K562 (cell line): ENCODE measurements around the gene KRT39.

Experiments
- GTF2E2 ChIP-seq: fragments of 200-800 bp; sonication (Bioruptor generic); IDR thresholded peaks from 2 replicates; pipeline ENCODE4 v1.6.1; 2016; ENCODE audit warnings: missing genetic modification characterization, missing compliant biosample characterization
- JUND ChIP-seq, 2 experiments: IDR thresholded peaks; 2 replicates in 1 of 2; 3 replicates in 1 of 2; pipeline ENCODE4 v1.6.1; 2011; ENCODE audit warnings: borderline replicate concordance in 2 of 2, low read depth in 2 of 2, low read length in 2 of 2, improper control_type of control experiment in 1 of 2, missing biosample characterization in 1 of 2, missing genetic modification characterization in 1 of 2, missing genetic modification reagents in 1 of 2
- TF ChIP-seq, protein P1 (sequence below): sonication (generic); formaldehyde crosslinking; IDR thresholded peaks from 2 replicates; pipeline ENCODE4 v1.8.0; 2022; ENCODE audit warnings: mild to moderate bottlenecking, low read depth, missing genetic modification reagents
- TF ChIP-seq, protein P2 (sequence below), 2 experiments: fragments of 450-650 bp in 1 of 2; sonication (generic) in 1 of 2; formaldehyde crosslinking; conservative IDR thresholded peaks; 2 replicates each; pipeline versions ENCODE4 v1.4.0 to v1.8.1; 2020 to 2022; ENCODE audit warnings: mild to moderate bottlenecking in 1 of 2, missing genetic modification reagents in 1 of 2
- TF ChIP-seq, protein P3 (sequence below): sonication (generic); IDR thresholded peaks from 2 replicates; pipeline ENCODE4 v1.6.1; 2016
- TF ChIP-seq, protein P4 (sequence below), 3 experiments: IDR thresholded peaks in 2 of 3; conservative IDR thresholded peaks in 1 of 3; 2 replicates each; pipeline ENCODE4 v1.5.1; 2011 to 2012; ENCODE audit warnings: low read length in 3 of 3, mild to moderate bottlenecking in 3 of 3, control low read depth in 2 of 3, improper control_type of control experiment in 1 of 3, inconsistent platforms in 1 of 3, low read depth in 1 of 3, mixed read lengths in 1 of 3, moderate library complexity in 1 of 3; ENCODE audit not compliant: insufficient read depth in 2 of 3
- TF ChIP-seq, protein P5 (sequence below): fragments of 450-650 bp; IDR thresholded peaks from 2 replicates; pipeline ENCODE4 v1.6.1; 2016

DNA sequence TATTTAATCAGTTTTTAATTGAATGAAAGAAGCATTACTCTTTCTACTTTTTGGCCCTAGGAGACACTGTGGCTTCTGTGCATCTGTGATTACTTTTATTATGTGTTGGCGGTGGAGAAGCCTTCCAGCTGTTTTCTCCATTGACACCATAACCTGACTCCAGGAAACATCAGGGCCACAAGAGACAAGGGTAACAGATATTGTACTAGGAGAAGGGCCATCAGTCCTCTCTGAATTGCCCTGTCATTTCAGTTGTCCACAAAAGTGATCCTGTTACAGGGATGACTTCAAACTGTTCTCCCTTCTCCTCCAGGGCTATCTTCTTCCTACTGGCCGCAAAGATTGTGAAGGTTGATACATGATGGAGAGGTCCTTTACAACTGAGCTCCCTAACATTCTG lies 14.6 kb downstream of the KRT39 start:
- TF ChIP-seq, protein P1, sequence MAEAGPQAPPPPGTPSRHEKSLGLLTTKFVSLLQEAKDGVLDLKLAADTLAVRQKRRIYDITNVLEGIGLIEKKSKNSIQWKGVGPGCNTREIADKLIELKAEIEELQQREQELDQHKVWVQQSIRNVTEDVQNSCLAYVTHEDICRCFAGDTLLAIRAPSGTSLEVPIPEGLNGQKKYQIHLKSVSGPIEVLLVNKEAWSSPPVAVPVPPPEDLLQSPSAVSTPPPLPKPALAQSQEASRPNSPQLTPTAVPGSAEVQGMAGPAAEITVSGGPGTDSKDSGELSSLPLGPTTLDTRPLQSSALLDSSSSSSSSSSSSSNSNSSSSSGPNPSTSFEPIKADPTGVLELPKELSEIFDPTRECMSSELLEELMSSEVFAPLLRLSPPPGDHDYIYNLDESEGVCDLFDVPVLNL (CRISPR knock-in tag): no peak
- TF ChIP-seq, protein P2, sequence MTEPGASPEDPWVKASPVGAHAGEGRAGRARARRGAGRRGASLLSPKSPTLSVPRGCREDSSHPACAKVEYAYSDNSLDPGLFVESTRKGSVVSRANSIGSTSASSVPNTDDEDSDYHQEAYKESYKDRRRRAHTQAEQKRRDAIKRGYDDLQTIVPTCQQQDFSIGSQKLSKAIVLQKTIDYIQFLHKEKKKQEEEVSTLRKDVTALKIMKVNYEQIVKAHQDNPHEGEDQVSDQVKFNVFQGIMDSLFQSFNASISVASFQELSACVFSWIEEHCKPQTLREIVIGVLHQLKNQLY (CRISPR knock-in tag; conservative IDR thresholded peaks at IDR 0.05): no peak
- TF ChIP-seq, protein P3, sequence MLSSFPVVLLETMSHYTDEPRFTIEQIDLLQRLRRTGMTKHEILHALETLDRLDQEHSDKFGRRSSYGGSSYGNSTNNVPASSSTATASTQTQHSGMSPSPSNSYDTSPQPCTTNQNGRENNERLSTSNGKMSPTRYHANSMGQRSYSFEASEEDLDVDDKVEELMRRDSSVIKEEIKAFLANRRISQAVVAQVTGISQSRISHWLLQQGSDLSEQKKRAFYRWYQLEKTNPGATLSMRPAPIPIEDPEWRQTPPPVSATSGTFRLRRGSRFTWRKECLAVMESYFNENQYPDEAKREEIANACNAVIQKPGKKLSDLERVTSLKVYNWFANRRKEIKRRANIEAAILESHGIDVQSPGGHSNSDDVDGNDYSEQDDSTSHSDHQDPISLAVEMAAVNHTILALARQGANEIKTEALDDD: no peak
- TF ChIP-seq, protein P4, sequence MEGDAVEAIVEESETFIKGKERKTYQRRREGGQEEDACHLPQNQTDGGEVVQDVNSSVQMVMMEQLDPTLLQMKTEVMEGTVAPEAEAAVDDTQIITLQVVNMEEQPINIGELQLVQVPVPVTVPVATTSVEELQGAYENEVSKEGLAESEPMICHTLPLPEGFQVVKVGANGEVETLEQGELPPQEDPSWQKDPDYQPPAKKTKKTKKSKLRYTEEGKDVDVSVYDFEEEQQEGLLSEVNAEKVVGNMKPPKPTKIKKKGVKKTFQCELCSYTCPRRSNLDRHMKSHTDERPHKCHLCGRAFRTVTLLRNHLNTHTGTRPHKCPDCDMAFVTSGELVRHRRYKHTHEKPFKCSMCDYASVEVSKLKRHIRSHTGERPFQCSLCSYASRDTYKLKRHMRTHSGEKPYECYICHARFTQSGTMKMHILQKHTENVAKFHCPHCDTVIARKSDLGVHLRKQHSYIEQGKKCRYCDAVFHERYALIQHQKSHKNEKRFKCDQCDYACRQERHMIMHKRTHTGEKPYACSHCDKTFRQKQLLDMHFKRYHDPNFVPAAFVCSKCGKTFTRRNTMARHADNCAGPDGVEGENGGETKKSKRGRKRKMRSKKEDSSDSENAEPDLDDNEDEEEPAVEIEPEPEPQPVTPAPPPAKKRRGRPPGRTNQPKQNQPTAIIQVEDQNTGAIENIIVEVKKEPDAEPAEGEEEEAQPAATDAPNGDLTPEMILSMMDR (IDR thresholded peaks at IDR 0.05 in 2 of 3, conservative IDR thresholded peaks at IDR 0.05 in 1 of 3; ENCODE audit: insufficient read depth in 2 of 3, low read depth in 1 of 3, low read length in 3 of 3): no peak
- TF ChIP-seq, protein P5, sequence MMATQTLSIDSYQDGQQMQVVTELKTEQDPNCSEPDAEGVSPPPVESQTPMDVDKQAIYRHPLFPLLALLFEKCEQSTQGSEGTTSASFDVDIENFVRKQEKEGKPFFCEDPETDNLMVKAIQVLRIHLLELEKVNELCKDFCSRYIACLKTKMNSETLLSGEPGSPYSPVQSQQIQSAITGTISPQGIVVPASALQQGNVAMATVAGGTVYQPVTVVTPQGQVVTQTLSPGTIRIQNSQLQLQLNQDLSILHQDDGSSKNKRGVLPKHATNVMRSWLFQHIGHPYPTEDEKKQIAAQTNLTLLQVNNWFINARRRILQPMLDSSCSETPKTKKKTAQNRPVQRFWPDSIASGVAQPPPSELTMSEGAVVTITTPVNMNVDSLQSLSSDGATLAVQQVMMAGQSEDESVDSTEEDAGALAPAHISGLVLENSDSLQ: no peak
- TF ChIP-seq JUND (IDR thresholded peaks at IDR 0.05; ENCODE audit: borderline replicate concordance, low read depth, low read length) (no peak), JUND (tag; IDR thresholded peaks at IDR 0.05; ENCODE audit: borderline replicate concordance, low read depth, low read length) (no peak), GTF2E2 (tag) (no peak)
